Central memory CD8-positive, alpha-beta T cell (primary cell): ENCODE measurements around the gene MARCHF3.
A peak's percentile ranks its signal among the peaks of the same experiment; 100 is the strongest.
"Not testable (repeated sequence)": the region's sequence is repeated elsewhere in the genome, so short reads cannot be mapped to it uniquely, and the experiment has no call there.

Experiments used
- ATAC-seq: fragments of 150-1000 bp; cut with Tn5 transposase; replicated peaks from 2 replicates; pipeline ENCODE4 v1.10.0; 2022; ENCODE audit warnings: mild to moderate bottlenecking, moderate FRiP score, moderate number of reproducible peaks; ENCODE audit not compliant: poor library complexity, severe bottlenecking; ENCODE audit errors: extremely low read depth
- DNase-seq, 2 donors: peaks; one replicate each; pipeline ENCODE4 v3.0.0; 2021; ENCODE audit warnings: low spot score in 2 of 2
- H3K27ac Mint-ChIP-seq: one replicate; pipeline ENCODE4 v1.8.0; 2022; ENCODE audit warnings: low read depth, mild to moderate bottlenecking, moderate library complexity, mixed read lengths
- H3K27me3 Mint-ChIP-seq: one replicate; pipeline ENCODE4 v1.8.0; 2022; ENCODE audit warnings: mixed read lengths
- H3K36me3 Mint-ChIP-seq: one replicate; pipeline ENCODE4 v1.8.0; 2022; ENCODE audit warnings: mild to moderate bottlenecking, moderate library complexity, mixed read lengths; ENCODE audit not compliant: insufficient read depth
- H3K4me1 Mint-ChIP-seq: one replicate; pipeline ENCODE4 v1.8.0; 2022; ENCODE audit warnings: mixed read lengths
- H3K4me3 Mint-ChIP-seq: one replicate; pipeline ENCODE4 v1.8.0; 2022; ENCODE audit warnings: mild to moderate bottlenecking, moderate library complexity, mixed read lengths
- H3K9me3 Mint-ChIP-seq: one replicate; pipeline ENCODE4 v1.8.0; 2022; ENCODE audit warnings: mixed read lengths

MARCHF3 gene

GRCh38 chr5:126846744-126847455, 183.5 kb downstream of the MARCHF3 start:
- no peaks in the 10 kb centered on the region for H3K36me3 Mint-ChIP-seq
- no peak overlapping the region for H3K27ac Mint-ChIP-seq
- no peaks in the 10 kb centered on the region for H3K27me3 Mint-ChIP-seq
- no peaks in the 10 kb centered on the region for H3K9me3 Mint-ChIP-seq
- ATAC-seq (no peak), DNase-seq (no peak)
- peaks cover 21% of the 10 kb centered on the region for H3K4me1 Mint-ChIP-seq
- no peak overlapping the region for H3K4me3 Mint-ChIP-seq

- Mint-ChIP-seq H3K9me3 (no peaks in the 10 kb centered on the region), H3K27ac (no peak overlapping the region), H3K36me3 (no peaks in the 10 kb centered on the region), H3K27me3 (no peaks in the 10 kb centered on the region), H3K4me3 (no peak overlapping the region), H3K4me1 (peaks cover 18% of the 10 kb centered on the region)
- DNase-seq (no peak), ATAC-seq (no peak)
Observed at GRCh38 chr5:126846344-126846743, 184.0 kb downstream of the MARCHF3 start.

- H3K4me3 Mint-ChIP-seq, H3K27ac Mint-ChIP-seq, H3K9me3 Mint-ChIP-seq, DNase-seq, H3K36me3 Mint-ChIP-seq, H3K27me3 Mint-ChIP-seq: not testable (repeated sequence)
- peaks cover 17% of the 10 kb centered on the region for H3K4me1 Mint-ChIP-seq
- peak; percentile 88 for ATAC-seq
Observed at GRCh38 chr5:126845470-126846070, 184.8 kb downstream of the MARCHF3 start.

- H3K9me3 Mint-ChIP-seq, H3K36me3 Mint-ChIP-seq, H3K27me3 Mint-ChIP-seq, ATAC-seq, DNase-seq: not testable (repeated sequence)
- Mint-ChIP-seq H3K4me1 (peaks cover 17% of the 10 kb centered on the region), H3K27ac (peak overlapping the region; percentile 71), H3K4me3 (peak overlapping the region; percentile 51)
Observed at GRCh38 chr5:126843375-126843774, 187.0 kb downstream of the MARCHF3 start.

- DNase-seq, ATAC-seq, H3K27me3 Mint-ChIP-seq, H3K4me3 Mint-ChIP-seq, H3K36me3 Mint-ChIP-seq, H3K9me3 Mint-ChIP-seq, H3K27ac Mint-ChIP-seq: not testable (repeated sequence)
- peaks cover 13% of the 10 kb centered on the region for H3K4me1 Mint-ChIP-seq
Observed at GRCh38 chr5:126839407-126839806, 191.0 kb downstream of the MARCHF3 start.

- H3K4me3 Mint-ChIP-seq, result no peak overlapping the region
- ATAC-seq, result no peak
- no peaks in the 10 kb centered on the region for H3K4me1 Mint-ChIP-seq
- no peak for DNase-seq
- no peaks in the 10 kb centered on the region for H3K9me3 Mint-ChIP-seq
- no peaks in the 10 kb centered on the region for H3K27me3 Mint-ChIP-seq
- peaks cover 15% of the 10 kb centered on the region for H3K36me3 Mint-ChIP-seq
- no peak overlapping the region for H3K27ac Mint-ChIP-seq
Observed at GRCh38 chr5:126837906-126838539, 192.3 kb downstream of the MARCHF3 start.

GRCh38 chr5:126837242-126837641, 193.1 kb downstream of the MARCHF3 start:
- no peak overlapping the region for H3K4me3 Mint-ChIP-seq
- no peaks in the 10 kb centered on the region for H3K9me3 Mint-ChIP-seq
- H3K27me3 Mint-ChIP-seq, result no peaks in the 10 kb centered on the region
- DNase-seq (no peak), ATAC-seq (no peak)
- no peak overlapping the region for H3K27ac Mint-ChIP-seq
- H3K4me1 Mint-ChIP-seq, result no peaks in the 10 kb centered on the region
- peaks cover 15% of the 10 kb centered on the region for H3K36me3 Mint-ChIP-seq

- Mint-ChIP-seq H3K27ac (no peak overlapping the region), H3K4me1 (no peaks in the 10 kb centered on the region), H3K36me3 (peaks cover 17% of the 10 kb centered on the region), H3K27me3 (no peaks in the 10 kb centered on the region), H3K4me3 (no peak overlapping the region), H3K9me3 (no peaks in the 10 kb centered on the region)
- DNase-seq, result no peak
- no peak for ATAC-seq
Observed at GRCh38 chr5:126836778-126837177, 193.6 kb downstream of the MARCHF3 start.

- Mint-ChIP-seq H3K4me3 (no peak overlapping the region), H3K9me3 (no peaks in the 10 kb centered on the region), H3K27ac (no peak overlapping the region), H3K27me3 (no peaks in the 10 kb centered on the region), H3K4me1 (no peaks in the 10 kb centered on the region), H3K36me3 (peaks cover 29% of the 10 kb centered on the region)
- DNase-seq, result no peak
- no peak for ATAC-seq
Observed at GRCh38 chr5:126831156-126831555, 199.2 kb downstream of the MARCHF3 start.

- H3K27me3 Mint-ChIP-seq, result no peaks in the 10 kb centered on the region
- no peak for ATAC-seq
- H3K9me3 Mint-ChIP-seq, result no peaks in the 10 kb centered on the region
- no peak for DNase-seq
- peaks cover 27% of the 10 kb centered on the region for H3K36me3 Mint-ChIP-seq
- no peak overlapping the region for H3K4me3 Mint-ChIP-seq
- H3K27ac Mint-ChIP-seq, result no peak overlapping the region
- H3K4me1 Mint-ChIP-seq, result no peaks in the 10 kb centered on the region
Observed at GRCh38 chr5:126830061-126830460, 200.3 kb downstream of the MARCHF3 start.

GRCh38 chr5:126829098-126829497, 201.3 kb downstream of the MARCHF3 start:
- Mint-ChIP-seq H3K36me3 (peaks cover 26% of the 10 kb centered on the region), H3K4me3 (no peak overlapping the region), H3K27me3 (no peaks in the 10 kb centered on the region), H3K27ac (no peak overlapping the region), H3K4me1 (no peaks in the 10 kb centered on the region), H3K9me3 (no peaks in the 10 kb centered on the region)
- DNase-seq (no peak), ATAC-seq (no peak)

- Mint-ChIP-seq H3K9me3 (no peaks in the 10 kb centered on the region), H3K4me1 (no peaks in the 10 kb centered on the region), H3K27me3 (no peaks in the 10 kb centered on the region), H3K36me3 (peaks cover 26% of the 10 kb centered on the region), H3K4me3 (no peak overlapping the region), H3K27ac (no peak overlapping the region)
- ATAC-seq (no peak), DNase-seq (no peak)
Observed at GRCh38 chr5:126826619-126827215, 203.6 kb downstream of the MARCHF3 start.

GRCh38 chr5:126819253-126819652, 211.1 kb downstream of the MARCHF3 start:
- peaks cover 27% of the 10 kb centered on the region for H3K36me3 Mint-ChIP-seq
- DNase-seq, result no peak
- no peak overlapping the region for H3K4me3 Mint-ChIP-seq
- no peaks in the 10 kb centered on the region for H3K27me3 Mint-ChIP-seq
- no peak for ATAC-seq
- H3K9me3 Mint-ChIP-seq, result no peaks in the 10 kb centered on the region
- no peak overlapping the region for H3K27ac Mint-ChIP-seq
- H3K4me1 Mint-ChIP-seq, result peaks cover 10% of the 10 kb centered on the region
